ENCODE measurements around the gene ZBED3.

- TF ChIP-seq MAX (CRISPR knock-in tag; IDR thresholded peaks at IDR 0.05) (no peak), CTCF (IDR thresholded peaks at IDR 0.05) (no peak), ATF3 (CRISPR knock-in tag; conservative IDR thresholded peaks at IDR 0.05) (no peak)
Observed at GRCh38 chr5:77029376-77029885, 57.7 kb downstream of the ZBED3 start.
